K562 (cell line): ENCODE measurements around the gene SRP72. TPM values are rescaled to one million over a fixed set of nuclear protein-coding genes. Genes with fewer than 3 reads are reported as not detected.

Source experiments
- ATF4 ChIP-seq: fragments of 450-650 bp; formaldehyde crosslinking; IDR thresholded peaks from 2 replicates; pipeline ENCODE4 v1.4.0; 2022; ENCODE audit warnings: mild to moderate bottlenecking, moderate library complexity
- CBX2 ChIP-seq: fragments of 200-600 bp; sonication (generic); IDR thresholded peaks from one replicate; pipeline ENCODE4 v1.6.1; 2012; ENCODE audit warnings: mild to moderate bottlenecking, low read length, inconsistent platforms; ENCODE audit not compliant: insufficient read depth, poor library complexity, severe bottlenecking
- E4F1 ChIP-seq: fragments of 250-450 bp; sonication (Bioruptor Pico); IDR thresholded peaks from 2 replicates; pipeline ENCODE4 v1.5.0; 2021; ENCODE audit warnings: mild to moderate bottlenecking, borderline replicate concordance
- ETV1 ChIP-seq: fragments of 450-650 bp; conservative IDR thresholded peaks from 2 replicates; pipeline ENCODE4 v1.6.1; 2016; ENCODE audit warnings: missing genetic modification characterization, control low read depth, low read depth, missing compliant biosample characterization
- HDAC8 ChIP-seq: fragments of 450-650 bp; IDR thresholded peaks from 2 replicates; pipeline ENCODE4 v1.6.1; 2016; ENCODE audit warnings: mild to moderate bottlenecking, missing genetic modification characterization, moderate library complexity, missing compliant biosample characterization
- KLF13 ChIP-seq: fragments of 450-650 bp; IDR thresholded peaks from 2 replicates; pipeline ENCODE4 v1.6.1; 2016; ENCODE audit warnings: missing genetic modification characterization, low read depth, mild to moderate bottlenecking, missing compliant biosample characterization, moderate library complexity, borderline replicate concordance
- RBM15 ChIP-seq: fragments of 200-400 bp; formaldehyde crosslinking; IDR thresholded peaks from 2 replicates; pipeline ENCODE4 v1.6.1; 2018; ENCODE audit warnings: mild to moderate bottlenecking, low read length, moderate library complexity; ENCODE audit not compliant: insufficient read depth
- TEAD4 ChIP-seq, 2 experiments: sonication (generic) in 1 of 2; formaldehyde crosslinking in 1 of 2; IDR thresholded peaks; 2 replicates each; pipeline versions ENCODE4 v1.6.1 to v1.8.0; 2012 to 2022; ENCODE audit warnings: borderline replicate concordance in 1 of 2, inconsistent platforms in 1 of 2, low read length in 1 of 2, mild to moderate bottlenecking in 1 of 2, missing genetic modification reagents in 1 of 2
- TRIM24 ChIP-seq, 2 experiments: fragments of 450-650 bp; IDR thresholded peaks; 2 replicates each; pipeline ENCODE4 v1.6.1; 2016
- ZNF318 ChIP-seq, 2 experiments: fragments of 450-650 bp; IDR thresholded peaks; 2 replicates each; pipeline ENCODE4 v1.6.1; 2016; ENCODE audit warnings: mild to moderate bottlenecking in 2 of 2, borderline replicate concordance in 1 of 2, low read depth in 1 of 2, moderate library complexity in 1 of 2
- polyA plus RNA-seq, 8 experiments: library from polyadenylated mRNA; depleted of rRNA in 4 of 8; stranded (reverse) in 5 of 8; unstranded in 3 of 8; fragments of >200 nt; fragmentation: Nextera tagmentation in 2 of 8; fragmentation: Illumina TruSeq in 1 of 8; extraction: Ambion mirVana in 2 of 8; extraction: Trizol in 1 of 8; gene quantifications; 2 replicates each; pipeline versions ENCODE4 v1.2.1 to v1.2.3, GENCODE V29; 2011 to 2014; ENCODE audit warnings: inconsistent platforms in 1 of 8, missing spikeins in 1 of 8
- total RNA-seq, 7 experiments: library from RNA; depleted of rRNA in 6 of 7; stranded (reverse); fragments of >200 nt in 6 of 7; fragmentation: Illumina TruSeq in 2 of 7; extraction: Trizol in 2 of 7; gene quantifications; 2 replicates each; pipeline versions ENCODE4 v1.2.1 to v1.2.3, GENCODE V29; 2011 to 2021; ENCODE audit warnings: low replicate concordance in 1 of 7

Gene SRP72
- total and polyA plus RNA-seq, 9 of the 15 experiments (the other 6 are each of a cell fraction or from before 2014, with no cell fraction given), result 124 to 341 (median 202) TPM

- TF ChIP-seq E4F1 (CRISPR knock-in tag), result no peak
- TF ChIP-seq ZNF318 (IDR thresholded peaks at IDR 0.05; ENCODE audit: borderline replicate concordance in 1 of 2, low read depth in 1 of 2), result peak in 1 of 2 experiments; percentile 68; a peak in 1 of 4 replicates
- no peak for TF ChIP-seq RBM15
- no peak for TF ChIP-seq ATF4 (CRISPR knock-in tag)
- no peak; the same call in 1 of the 2 replicates for TF ChIP-seq KLF13 (tag)
- peak in 1 of 2 experiments; percentile 41; a peak in 1 of 4 replicates for TF ChIP-seq TRIM24 (IDR thresholded peaks at IDR 0.05)
- no peak for TF ChIP-seq ETV1 (tag)
- TF ChIP-seq TEAD4 (IDR thresholded peaks at IDR 0.05; ENCODE audit: low read length), result peak; percentile 45; the same call in 1 of the 2 replicates
- peak; percentile 54; the same call in 1 of the 2 replicates for TF ChIP-seq TEAD4 (CRISPR knock-in tag; IDR thresholded peaks at IDR 0.05; ENCODE audit: borderline replicate concordance)
- no peak for TF ChIP-seq HDAC8 (tag)
- TF ChIP-seq CBX2, result no peak
These were observed at the start of gene SRP72 (continued) for GRCh38 chr4:56467284-56468096.
